Psoas muscle (tissue), 8 donors: ENCODE results near the gene TAOK1. TPM values are rescaled to one million over a fixed set of nuclear protein-coding genes. Genes with fewer than 3 reads are reported as not detected.

Experiments used
- ATAC-seq, 4 donors: fragments of 200-7000 bp; cut with Tn5 transposase; one replicate each; pipeline ENCODE4 v1.9.1; 2020; ENCODE audit warnings: moderate library complexity in 3 of 4, mild to moderate bottlenecking in 2 of 4
- DNase-seq, 2 donors: peaks; one replicate each; pipeline ENCODE4 v3.0.0-alpha.2; 2020
- H3K27ac ChIP-seq: fragments of 200-600 bp; one replicate; pipeline ENCODE4 v1.8.0; 2022
- H3K27me3 ChIP-seq, 3 donors: fragments of 200-600 bp in 1 of 3; one replicate each; pipeline versions ENCODE4 v1.6.1 to v1.8.0; 2013 to 2022; ENCODE audit warnings: low read length in 2 of 3, mild to moderate bottlenecking in 2 of 3, moderate library complexity in 1 of 3; ENCODE audit not compliant: insufficient read depth in 3 of 3
- H3K36me3 ChIP-seq, 2 donors: fragments of 200-600 bp in 1 of 2; one replicate each; pipeline versions ENCODE4 v1.6.1 to v1.8.0; 2013 to 2022; ENCODE audit warnings: low read depth in 1 of 2, mild to moderate bottlenecking in 1 of 2, moderate library complexity in 1 of 2; ENCODE audit not compliant: insufficient read depth in 1 of 2
- H3K4me1 ChIP-seq: fragments of 200-600 bp; one replicate; pipeline ENCODE4 v1.8.0; 2022
- H3K4me3 ChIP-seq: fragments of 200-600 bp; one replicate; pipeline ENCODE4 v1.8.0; 2022; ENCODE audit warnings: mild to moderate bottlenecking
- H3K9me3 ChIP-seq: fragments of 200-600 bp; one replicate; pipeline ENCODE4 v1.8.0; 2022
- WGBS, 3 donors: extraction: QIAGEN DNeasy Blood & Tissue Kit; methylation state at CpG; one replicate each; pipeline versions ENCODE4 v1.1.6 to v1.1.7; 2013; 5-methylcytosine and 5-hydroxymethylcytosine counted together
- intact Hi-C, 2 donors: fragments of 100-400 bp; cut with DNase I; formaldehyde crosslinking; loops; one replicate each; pipeline versions ENCODE4 v1.11.0 to v1.14.2; 2022
- polyA plus RNA-seq, 3 donors: library from polyadenylated mRNA; stranded (reverse); fragments of 200-250 nt; gene quantifications; one replicate each; pipeline ENCODE4 v1.2.3, GENCODE V29; 2013
- total RNA-seq, 4 donors: library from RNA; stranded (reverse); fragmentation: NEBNext Ultra II Directional in 2 of 4; extraction: Animal tissue kit (Norgen Biotek cat#: 25700) in 2 of 4; gene quantifications; one replicate each; pipeline versions ENCODE4 v1.2.1 to v1.2.4, GENCODE V29; 2021 to 2023
- TF ChIP-seq, protein P1 (sequence below): fragments of 200-600 bp; IDR thresholded peaks from one replicate; pipeline ENCODE4 v1.8.0; 2022; ENCODE audit warnings: antibody characterized with exemption
- donor health status: healthy with polysubstance abuse.
- donor health status: DM: no; HTN: no; CAD: no; lungs with moderate emphysema.
- donor health status: Bipolar disorder and iron deficiency.
- donor health status: healthy.
- donor health status: DM: yes; HTN: yes; CAD: no.
- donor health status: DM: no; HTN: no; CAD: no.
- donor health status: DM: no; HTN: no; CAD: no.
- donor health status: DM: yes; HTN: yes; CAD: no.

Gene TAOK1
- total and polyA plus RNA-seq, 7 donors = 6.3 to 49.8 (median 42.5) TPM

DNA sequence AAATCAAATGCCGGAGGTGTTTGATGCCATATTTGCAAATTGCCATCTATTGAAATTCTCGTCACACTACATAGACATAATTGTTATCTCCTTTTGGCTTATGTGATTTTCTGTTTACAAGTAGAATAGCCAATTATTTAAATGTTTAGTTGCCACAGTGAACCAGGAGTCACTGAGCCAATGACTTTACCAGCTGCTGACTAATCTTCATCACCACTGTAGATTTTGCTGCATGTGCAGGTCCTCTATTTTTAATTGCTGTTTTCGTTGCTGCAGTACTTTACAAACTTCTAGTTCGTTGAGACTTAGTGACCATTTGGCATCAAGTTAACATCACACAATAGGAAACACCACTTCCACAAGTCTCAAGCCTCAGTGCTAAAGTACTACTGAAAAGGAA lies 153.9 kb downstream of the TAOK1 start:
- Histone ChIP-seq H3K4me1 (no peaks in the 10 kb centered on the region), H3K27ac (no peak overlapping the region), H3K4me3 (no peak overlapping the region), H3K9me3 (no peaks in the 10 kb centered on the region), H3K36me3 (peaks cover 6 to 67% of the 10 kb centered on the region in 2 donors), H3K27me3 (no peaks in the 10 kb centered on the region)
- no peak for DNase-seq
- TF ChIP-seq, protein P1, sequence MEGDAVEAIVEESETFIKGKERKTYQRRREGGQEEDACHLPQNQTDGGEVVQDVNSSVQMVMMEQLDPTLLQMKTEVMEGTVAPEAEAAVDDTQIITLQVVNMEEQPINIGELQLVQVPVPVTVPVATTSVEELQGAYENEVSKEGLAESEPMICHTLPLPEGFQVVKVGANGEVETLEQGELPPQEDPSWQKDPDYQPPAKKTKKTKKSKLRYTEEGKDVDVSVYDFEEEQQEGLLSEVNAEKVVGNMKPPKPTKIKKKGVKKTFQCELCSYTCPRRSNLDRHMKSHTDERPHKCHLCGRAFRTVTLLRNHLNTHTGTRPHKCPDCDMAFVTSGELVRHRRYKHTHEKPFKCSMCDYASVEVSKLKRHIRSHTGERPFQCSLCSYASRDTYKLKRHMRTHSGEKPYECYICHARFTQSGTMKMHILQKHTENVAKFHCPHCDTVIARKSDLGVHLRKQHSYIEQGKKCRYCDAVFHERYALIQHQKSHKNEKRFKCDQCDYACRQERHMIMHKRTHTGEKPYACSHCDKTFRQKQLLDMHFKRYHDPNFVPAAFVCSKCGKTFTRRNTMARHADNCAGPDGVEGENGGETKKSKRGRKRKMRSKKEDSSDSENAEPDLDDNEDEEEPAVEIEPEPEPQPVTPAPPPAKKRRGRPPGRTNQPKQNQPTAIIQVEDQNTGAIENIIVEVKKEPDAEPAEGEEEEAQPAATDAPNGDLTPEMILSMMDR = no peak
- 73 to 83% (median 76%) methylated on average over 4 of the region's 4 CpGs for WGBS, 3 donors
- intact Hi-C loops = no loop called here
- no peak for ATAC-seq

DNA sequence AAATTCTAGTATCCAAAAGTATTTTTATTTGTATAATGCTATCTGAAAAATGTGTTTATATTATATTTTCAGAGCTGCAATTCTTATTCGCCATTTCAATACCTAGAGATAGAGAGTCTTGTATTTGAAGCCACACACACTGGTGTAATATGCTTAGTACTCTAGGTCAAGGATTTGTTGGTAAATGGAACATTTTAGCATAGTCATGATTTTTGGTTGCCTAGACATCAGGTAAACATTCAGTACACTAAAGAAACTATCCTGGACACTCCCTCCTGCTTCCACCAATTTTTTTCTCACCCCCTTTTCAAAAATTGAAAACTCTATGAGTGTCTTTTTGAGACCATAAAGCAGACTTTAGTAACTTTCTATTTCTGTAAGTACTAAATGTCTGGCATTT lies 155.9 kb downstream of the TAOK1 start:
- no peak for DNase-seq
- TF ChIP-seq, protein P1 = no peak
- Histone ChIP-seq H3K27ac (no peak overlapping the region), H3K27me3 (no peaks in the 10 kb centered on the region), H3K4me3 (no peak overlapping the region), H3K36me3 (peaks cover 6 to 58% of the 10 kb centered on the region in 2 donors), H3K9me3 (no peaks in the 10 kb centered on the region), H3K4me1 (no peaks in the 10 kb centered on the region)
- 95 to 100% (median 97%) methylated on average over 1 of the region's 1 CpG for WGBS, 3 donors
- intact Hi-C loops = no loop called here
- no peak for ATAC-seq

DNA sequence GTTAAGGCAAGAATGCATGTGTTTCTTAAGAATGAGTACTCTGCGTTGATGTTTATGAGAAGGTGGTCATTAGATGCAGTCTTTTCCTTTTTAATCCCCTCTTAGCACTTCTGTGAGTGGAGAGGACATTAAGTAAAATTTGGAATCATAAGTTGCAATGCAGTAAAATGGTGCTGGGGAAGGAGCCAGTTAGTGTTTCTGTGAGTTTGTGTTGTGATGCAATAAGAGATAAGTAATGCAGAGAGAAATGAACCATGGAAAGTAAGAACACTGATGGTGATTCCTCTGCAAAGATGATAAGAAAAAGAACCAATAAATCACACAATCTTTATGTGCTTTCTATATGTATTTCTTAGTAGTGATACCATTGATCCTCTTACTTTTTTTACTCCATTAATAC lies 156.7 kb downstream of the TAOK1 start:
- Histone ChIP-seq H3K27ac (no peak overlapping the region), H3K4me3 (no peak overlapping the region), H3K4me1 (no peaks in the 10 kb centered on the region), H3K27me3 (no peaks in the 10 kb centered on the region), H3K9me3 (no peaks in the 10 kb centered on the region), H3K36me3 (peaks cover 6 to 51% of the 10 kb centered on the region in 2 donors)
- no peak for ATAC-seq
- intact Hi-C loops = no loop called here
- 87 to 91% (median 91%) methylated on average over 1 of the region's 1 CpG for WGBS, 3 donors
- DNase-seq = no peak
- TF ChIP-seq, protein P1 = no peak

DNA sequence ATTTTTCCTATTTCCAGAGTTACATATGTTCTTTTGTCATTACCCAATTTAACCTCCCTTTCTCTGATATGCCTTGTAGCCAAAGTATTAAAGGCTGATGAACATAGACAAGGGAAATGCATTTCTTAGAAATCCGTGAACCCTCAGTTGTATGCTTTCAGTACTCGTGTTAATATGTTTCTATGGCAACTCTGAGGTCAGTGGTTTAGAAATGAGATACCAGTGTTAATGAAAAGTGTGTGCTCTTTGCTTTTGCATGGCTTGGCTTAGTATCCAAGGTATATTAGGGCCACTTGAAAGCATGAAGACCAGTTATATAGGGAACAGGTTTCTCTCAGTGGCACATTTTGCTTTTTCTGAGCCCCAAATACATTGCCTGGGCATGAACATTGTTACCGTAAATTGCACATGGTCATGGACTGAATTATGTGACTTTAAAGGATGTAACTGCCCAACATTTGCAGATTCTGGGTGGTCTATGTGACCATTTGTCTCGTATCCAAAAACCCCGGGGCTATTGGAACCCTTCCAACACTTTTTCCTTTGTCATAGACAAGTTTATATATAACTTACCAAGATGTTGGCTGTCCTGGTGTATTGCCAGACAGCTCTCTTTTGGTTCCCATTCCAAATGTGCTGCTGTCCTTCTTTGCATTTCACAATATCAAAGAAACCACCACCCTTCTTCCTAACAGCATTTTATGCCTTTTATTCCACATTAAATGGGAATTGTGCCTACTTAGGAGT lies 159.2 kb downstream of the TAOK1 start:
- Histone ChIP-seq H3K4me3 (no peak overlapping the region), H3K27me3 (no peaks in the 10 kb centered on the region), H3K27ac (no peak overlapping the region), H3K36me3 (peaks cover 0 to 25% of the 10 kb centered on the region in 2 donors), H3K9me3 (no peaks in the 10 kb centered on the region), H3K4me1 (no peaks in the 10 kb centered on the region)
- DNase-seq (no peak), ATAC-seq (peak in 1 of 4 donors; percentile 60)
- TF ChIP-seq, protein P1 = no peak
- WGBS, 3 donors = 23 to 34% (median 31%) methylated on average over 5 of the region's 5 CpGs
- intact Hi-C loops = no loop called here

DNA sequence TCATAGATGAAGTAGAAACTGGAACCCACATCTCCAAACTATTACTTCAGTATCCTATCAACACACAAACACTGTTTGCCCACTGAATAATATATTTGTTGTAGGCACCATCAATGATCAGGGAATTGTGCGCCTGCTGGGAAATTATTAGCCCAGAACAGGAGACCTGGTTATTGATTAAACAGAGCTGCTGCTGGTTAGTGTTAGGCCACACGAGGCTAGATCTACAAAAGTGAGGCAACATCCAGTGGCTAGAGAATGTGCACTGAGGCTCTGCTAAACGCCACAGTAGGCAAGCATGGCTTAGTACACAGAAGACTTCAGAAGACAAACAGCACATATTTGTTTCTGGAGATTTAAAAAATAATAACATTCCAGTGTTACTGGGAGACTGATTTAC lies 165.7 kb downstream of the TAOK1 start:
- Histone ChIP-seq H3K27ac (no peak overlapping the region), H3K9me3 (no peaks in the 10 kb centered on the region), H3K4me3 (no peak overlapping the region), H3K4me1 (no peaks in the 10 kb centered on the region), H3K27me3 (no peaks in the 10 kb centered on the region), H3K36me3 (no peaks in the 10 kb centered on the region)
- no peak for DNase-seq
- WGBS, 3 donors = 72 to 81% (median 77%) methylated on average over 3 of the region's 3 CpGs
- intact Hi-C loops = no loop called here
- no peak for ATAC-seq
- TF ChIP-seq, protein P1 = no peak
